A204.1 (cell line): Measurements from ENCODE around the gene PNPLA6.

Experiments used
- FAIRE-seq: peaks from 2 replicates; lab custom pipeline; 2012; peaks lifted over from hg19 to GRCh38; lab: Jason Lieb, UNC

Gene PNPLA6

DNA sequence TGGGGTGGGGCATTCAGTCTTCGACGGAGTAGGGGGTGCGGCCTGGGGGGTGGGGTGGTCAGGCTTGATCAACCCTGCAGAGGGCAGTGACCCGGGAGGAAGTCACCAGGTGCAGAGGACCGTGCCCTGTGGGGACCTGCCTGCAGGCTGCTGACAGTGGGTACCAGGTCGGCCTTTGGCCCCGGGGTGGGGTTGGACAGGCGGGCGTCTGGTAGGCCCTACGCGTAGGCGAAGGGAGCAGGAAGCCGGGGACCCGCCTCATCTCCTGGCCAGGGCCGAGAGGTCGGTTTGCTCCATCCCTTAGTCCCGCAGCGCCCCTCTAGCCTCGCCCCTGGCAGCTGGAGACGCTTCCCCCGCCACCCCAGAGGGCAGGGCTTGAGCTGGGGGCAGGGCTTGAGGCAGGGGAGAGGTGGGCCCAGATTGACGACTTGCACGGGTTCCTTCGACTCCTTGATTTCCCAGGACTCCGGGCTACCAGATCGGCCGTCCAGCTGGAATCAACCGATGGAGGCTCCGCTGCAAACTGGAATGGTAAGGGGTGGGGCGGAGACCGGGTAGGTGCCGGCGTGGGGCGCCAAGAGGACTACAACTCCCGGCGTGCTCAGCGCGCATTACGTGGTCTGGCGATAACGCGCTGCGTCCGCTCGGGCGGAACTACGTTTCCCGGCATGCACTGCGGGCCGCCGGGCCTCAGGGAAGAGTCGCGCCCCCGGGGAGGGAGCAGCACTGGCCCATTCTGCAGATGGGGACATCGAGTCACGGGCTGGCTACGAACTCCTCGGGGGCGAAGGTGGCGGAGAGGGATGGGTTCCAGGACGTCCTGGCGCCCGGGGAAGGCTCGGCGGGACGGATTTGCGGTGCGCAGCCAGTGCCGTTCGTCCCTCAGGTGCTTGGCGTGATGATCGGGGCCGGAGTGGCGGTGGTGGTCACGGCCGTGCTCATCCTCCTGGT lies at the start of gene PNPLA6:
Gene PNPLA6 (plus strand): TSS at position 671 of the 951 bp plus-strand sequence. CDS start 72 bp downstream, at position 743.
- peak; percentile 95 for FAIRE-seq

DNA sequence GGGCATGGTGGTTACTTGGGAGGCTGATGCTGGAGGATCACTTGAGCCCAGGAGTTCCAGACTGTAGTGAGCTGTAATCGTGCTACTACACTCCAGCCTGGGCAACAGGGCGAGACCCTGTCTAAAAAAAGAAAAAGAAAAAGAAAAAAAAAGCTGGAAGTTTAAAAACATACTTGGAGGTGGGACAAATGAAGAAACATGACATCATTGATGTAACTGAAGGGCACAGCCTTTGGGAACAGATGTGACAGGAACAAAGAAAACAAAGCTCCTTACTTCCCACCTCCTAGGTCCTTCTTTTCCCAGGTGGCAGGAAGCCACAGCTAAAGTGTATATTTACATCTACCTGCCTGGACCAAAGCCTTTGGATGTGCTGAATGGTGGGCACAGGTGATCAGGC lies 48.6 kb upstream of the PNPLA6 start:
- no peak for FAIRE-seq

DNA sequence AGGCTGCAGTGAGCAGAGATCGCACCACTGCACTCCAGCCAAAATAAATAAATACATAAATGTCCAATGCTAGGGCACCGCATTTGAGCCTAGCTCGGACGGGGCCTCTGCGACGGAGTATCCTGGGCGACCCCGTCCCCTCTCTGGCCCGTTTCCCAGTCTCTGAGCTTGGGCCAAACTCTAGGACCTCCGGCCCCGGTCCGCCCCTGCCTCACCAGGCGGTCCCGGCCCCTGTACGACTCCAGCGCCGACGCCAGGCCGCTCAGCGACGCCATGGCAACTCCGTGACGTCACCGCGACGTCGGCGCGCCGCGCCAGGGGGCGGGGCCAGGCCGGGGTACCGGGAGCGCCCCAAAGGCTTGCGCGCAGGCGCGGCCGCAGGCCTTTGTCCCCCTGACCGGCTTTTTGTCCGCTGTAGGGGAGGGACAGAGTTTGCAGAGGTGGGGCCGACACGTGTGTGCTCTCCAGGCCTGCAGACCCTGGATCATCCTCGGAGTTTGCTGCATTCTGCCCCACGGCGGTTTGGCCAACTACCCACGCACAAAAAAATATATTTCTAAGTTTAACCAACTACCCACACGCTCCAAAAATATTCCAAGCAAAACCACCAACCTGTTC lies 46.7 kb upstream of the PNPLA6 start, which contains the start of gene PEX11G:
Gene PEX11G (minus strand): TSS at position 300 of the 618 bp plus-strand sequence. CDS start 25 bp downstream, at position 275.
- FAIRE-seq, result no peak

DNA sequence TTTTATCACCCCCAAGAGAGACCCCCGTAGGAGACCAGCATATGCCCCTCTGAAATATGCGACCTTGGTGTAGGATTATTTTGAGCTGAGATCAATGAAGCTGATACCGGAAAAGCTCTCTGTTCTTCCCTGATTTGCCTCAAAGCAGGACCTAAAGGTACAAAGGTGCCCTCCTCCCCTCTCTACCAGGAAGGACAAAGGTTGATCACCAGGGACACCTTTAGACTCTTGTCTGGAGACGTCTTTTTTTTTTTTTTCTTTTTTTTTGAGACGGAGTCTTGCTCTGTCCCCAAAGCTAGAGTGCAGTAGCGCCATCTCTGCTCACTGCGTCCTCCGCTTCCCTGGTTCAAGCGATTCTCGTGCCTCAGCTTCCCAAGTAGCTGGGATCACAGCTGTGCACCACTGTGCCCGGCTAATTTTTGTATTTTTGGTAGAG lies 45.9 kb upstream of the PNPLA6 start:
- no peak for FAIRE-seq

DNA sequence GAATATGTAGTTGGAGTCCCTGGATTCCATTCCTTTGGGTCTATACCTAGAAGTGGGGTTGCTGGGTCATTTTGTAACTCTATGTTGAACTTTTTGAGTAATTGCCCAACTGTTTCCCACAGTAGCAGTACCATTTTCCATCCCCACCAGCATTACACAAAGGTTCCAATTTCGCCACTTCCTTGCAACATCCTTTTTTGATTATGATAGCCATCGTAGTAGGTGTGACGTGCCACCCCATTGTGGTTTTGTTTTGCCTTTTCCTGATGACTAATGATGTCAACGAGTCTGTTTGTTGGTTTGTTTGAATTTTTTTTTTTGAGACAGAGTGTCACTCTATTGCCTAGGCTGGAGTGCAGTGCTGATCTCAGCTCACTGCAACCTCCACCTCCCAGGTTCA lies 43.4 kb upstream of the PNPLA6 start:
- FAIRE-seq, result no peak

DNA sequence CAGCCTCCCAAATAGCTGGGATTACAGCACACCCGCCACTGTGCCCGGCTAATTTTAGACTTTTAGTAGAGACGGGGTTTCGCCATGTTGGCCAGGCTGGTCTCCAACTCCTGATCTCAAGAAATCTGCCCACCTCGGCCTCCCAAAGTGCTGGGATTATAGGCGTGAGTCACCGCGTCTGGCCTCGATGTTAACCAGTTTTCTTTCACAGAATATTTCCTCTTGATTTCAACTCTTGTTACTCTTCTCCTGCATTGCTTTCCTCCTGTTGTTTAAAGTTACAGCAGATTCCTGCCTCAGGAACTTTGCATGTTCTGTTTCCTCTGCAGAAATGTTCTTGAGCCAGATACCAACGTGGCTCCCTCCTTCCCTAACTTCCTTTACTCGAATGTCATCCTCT lies 43.0 kb upstream of the PNPLA6 start:
- FAIRE-seq, result no peak

DNA sequence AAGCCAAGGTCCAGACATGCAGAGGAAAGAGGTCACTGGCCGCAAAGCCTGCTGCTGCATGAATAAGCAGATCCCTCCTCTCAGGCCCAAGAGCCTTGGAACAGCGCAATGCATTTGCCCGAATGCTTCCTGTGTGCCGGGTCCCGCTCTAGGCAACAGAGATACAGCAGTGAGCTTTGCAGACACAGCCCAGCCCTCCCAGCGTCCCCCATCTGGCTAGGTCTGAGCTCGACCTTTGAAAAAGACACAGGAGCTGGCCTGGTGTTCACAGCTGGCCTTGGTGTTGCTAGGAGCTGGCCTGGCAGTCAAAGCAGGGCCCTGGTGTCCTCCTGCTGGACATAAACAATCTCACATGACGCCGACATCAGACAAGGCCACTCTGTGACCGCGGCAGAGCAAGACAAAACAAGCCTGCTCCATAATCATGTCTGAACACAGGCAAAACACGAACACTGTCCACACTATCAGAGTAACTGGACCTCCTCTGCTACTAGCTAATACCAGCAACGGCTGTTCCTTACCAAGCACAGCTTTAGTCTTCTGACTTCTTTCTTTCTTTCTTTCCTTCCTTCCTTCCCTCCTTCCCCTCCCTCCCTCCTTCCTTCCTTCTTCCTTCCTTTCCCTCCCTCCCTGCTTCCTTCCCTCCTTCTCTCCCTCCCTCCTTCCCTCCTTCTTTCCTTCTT lies 41.0 kb upstream of the PNPLA6 start:
- FAIRE-seq, result no peak

DNA sequence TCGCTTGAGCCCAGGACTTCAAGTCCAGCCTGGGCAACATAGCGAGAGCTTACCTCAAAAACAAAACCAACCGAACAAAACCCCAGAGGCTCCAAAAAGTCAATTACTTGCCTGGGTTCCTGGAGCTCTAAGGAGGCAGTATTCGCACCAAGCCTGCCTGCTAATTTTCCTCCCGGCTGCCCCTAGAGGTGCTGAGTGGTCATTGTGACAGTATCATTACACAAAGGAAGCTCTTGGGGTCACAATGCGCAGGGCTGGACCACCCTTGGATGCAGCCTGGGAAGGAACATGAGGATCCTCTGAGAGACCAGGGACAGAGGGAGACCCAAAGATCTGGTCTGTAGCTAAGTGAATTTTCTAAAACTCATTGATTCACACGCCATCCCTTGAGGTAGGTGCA lies 38.2 kb upstream of the PNPLA6 start:
- FAIRE-seq, result no peak

DNA sequence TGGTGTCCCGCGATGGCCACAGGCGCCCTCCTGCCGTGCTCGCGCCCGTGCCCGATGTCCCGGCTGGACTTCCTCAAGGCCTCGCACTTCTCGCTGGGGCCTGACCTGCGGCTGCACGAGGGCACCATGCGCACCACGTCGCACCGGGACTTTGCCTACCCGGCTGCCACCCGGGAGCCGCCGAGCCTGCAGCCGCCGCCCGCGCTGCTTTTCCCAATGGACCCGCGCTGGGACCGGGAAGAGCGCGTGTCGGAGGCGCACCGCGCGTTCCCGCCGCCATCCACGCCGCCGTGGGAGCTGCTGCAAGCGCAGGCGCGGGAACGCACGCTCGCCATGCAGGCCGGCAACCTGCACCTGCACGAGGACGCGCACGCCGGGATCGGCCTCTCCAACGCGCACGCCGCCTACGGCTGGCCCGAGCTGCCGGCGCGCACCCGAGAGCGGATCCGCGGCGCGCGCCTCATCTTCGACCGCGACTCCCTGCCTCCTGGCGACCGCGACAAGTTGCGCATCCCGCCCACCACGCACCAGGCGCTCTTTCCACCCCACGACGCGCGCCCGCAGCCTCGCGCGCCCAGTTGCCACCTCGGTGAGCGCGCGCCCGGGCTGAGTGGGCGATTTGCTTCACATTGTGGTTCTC lies 34.6 kb upstream of the PNPLA6 start:
- FAIRE-seq, result no peak

DNA sequence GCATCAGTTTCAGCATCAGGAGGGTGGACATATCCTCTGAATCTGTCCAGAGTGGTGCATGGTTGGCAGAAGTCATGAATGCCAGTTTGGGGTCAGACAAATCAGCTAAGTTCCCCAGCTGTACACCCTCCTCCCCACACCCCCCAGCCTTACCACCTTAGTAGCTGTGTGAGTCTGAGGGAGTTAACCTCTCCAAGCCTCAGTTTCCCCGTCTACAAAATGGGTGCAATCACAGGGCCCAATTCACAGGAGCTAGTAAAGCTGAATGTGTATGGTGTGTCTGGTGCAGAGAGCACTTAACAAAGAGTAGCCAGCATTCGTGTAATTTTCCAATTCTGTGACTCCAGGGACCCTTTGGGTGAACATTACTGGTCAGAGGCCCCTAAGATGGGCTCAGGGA lies 33.0 kb upstream of the PNPLA6 start:
- FAIRE-seq, result no peak

DNA sequence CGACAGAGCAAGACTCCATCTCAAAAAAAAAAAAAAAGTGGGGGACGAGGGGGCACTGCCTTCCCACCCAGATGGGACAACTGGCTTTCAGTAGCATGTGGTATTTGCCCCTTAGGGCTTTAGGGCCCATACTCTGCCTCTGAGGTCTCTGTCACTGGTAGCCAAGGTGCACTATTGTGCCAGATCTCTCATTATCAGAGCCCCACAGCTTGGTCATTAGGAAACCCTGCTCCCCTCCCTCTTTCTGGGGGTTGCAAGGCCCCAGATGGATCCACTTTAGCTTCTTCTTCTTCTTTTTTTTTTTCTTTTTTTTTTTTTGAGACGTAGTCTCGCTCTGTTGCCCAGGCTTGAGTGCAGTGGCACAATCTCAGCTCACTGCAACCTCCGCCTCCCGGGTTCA lies 30.8 kb upstream of the PNPLA6 start:
- no peak for FAIRE-seq

DNA sequence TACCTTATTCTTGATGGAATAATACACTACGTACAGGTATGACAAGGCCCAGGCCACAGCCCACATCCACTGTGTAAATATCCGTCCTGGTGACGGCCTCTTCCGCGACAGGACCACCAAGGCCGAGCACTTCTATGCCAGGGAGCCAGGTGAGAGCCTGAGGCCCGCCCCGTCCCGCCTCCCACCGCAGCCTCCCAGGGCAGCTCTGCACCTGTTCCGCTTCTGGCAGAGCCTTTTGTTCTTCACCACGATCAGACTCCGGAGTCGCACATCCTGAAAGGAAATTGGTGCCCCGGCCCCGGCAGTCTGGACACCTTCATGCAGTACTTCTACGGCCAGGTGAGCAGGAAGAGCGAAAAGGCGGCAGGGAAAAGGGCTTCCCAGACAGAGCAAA lies 30.2 kb upstream of the PNPLA6 start:
- no peak for FAIRE-seq

DNA sequence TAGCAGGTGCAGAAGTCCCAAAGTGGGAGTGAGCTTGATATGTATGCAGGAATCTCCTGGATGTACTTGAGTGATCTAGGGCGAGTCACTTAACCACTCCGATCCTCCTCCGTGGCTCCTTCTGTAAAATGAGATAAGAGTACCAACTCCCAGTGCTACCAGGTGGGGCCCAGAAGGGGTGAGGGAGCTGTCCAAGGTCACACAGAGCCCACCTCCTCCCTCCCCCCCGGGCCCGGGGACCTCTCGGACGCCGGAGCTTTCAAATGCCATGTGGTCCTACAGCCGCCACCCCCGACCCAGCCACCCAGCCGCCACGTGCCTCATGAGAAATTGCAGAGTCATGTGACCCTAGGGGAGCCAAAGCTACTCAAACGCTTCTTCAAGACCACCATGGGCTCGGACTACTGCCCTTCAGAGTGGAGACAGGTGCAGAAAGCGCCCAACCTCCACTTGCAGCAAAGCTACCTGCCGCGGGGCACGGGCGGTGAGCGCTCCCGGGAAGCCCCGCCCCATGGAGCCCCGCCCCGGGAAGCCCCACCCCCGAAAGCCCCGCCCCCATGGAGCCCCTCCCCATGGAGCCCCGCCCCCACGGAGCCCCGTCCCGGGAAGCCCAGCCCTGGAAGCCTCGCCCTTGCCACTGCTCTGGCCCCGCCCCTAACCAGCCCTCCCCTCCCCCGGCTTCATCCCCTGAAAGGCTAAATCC lies 29.7 kb upstream of the PNPLA6 start:
- FAIRE-seq, result no peak

DNA sequence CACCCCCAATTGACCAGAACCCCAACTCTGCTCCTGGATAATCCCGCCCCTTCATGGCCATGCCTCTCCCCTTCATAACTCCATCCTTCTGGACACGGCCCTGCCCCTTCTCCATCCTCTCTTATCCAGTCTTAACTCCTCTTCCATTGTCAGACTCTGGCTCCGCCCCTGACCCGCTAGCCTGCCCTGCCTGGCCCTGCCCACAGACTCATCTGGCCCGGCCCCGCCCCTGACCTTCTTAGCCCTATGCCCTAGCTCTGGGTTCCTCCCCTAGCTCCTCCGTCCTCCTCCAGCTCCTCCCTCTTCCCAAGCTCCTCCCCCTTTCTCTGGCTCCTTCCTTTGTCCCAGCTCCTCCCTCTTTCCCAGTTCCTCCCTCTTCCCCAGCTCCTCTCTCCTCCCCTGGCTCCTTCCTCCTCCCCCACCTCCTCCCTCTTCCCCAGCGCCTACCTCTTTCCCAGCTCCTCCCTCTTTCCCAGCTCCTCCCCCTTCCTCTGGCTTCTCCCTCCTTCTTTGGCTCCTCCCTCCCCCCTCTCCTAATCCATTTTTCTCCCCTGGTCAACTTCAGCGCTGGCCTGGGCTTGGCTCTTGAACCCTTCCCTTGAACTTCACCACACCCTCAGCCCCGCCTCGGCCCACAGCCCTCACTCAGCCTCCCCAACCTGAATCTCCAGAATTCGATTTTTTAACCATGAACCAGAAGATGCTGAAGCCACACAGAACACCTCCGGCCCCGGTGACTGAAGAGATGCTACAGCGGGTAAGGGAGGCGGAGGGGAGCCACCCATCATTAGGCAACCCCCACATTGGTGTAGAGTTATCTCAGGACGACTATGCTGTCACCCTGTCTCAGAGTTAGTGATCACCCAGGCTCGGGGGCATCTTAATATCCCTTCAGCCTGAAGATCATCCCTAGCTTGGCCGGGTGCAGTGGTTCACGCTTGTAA lies 28.9 kb upstream of the PNPLA6 start:
- no peak for FAIRE-seq

DNA sequence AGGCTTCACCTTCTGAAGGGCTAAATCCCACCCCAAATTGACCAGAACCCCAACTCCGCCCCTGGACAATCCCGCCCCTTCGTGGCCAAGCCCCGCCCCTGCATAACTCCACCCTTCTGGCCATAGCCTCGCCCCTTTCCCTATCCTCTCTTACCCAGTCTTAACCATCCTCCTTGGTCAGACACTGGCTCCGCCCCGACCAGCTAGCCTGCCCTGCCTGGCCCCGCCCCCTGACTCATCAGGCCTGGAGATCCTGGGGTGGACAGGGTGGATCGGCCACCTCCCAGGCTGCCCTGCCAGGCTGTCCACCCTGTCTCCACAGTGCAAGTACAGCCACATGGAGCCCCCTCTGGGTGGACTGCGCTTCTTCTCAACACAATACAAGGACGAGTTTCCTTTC lies 27.6 kb upstream of the PNPLA6 start:
- FAIRE-seq, result no peak

DNA sequence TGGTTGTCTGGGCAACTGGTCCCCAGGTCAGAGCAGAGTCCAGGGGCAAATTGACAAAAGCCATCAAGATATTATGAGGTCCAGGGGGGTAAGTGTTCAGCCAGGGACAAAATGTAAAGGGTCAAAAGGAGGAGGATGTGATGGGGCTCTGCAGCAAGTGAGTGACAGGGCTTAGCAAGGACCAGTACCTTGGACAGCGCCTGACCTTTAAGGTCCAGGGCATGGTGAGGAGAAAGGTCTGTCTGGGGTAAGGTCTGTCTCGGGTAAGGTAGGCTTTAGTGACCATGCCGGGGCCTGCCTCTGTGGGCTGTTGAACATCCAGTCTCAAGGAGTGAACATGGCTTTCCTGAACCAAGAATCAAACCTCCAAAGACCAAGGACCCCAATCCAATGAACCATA lies 25.9 kb upstream of the PNPLA6 start:
- no peak for FAIRE-seq

DNA sequence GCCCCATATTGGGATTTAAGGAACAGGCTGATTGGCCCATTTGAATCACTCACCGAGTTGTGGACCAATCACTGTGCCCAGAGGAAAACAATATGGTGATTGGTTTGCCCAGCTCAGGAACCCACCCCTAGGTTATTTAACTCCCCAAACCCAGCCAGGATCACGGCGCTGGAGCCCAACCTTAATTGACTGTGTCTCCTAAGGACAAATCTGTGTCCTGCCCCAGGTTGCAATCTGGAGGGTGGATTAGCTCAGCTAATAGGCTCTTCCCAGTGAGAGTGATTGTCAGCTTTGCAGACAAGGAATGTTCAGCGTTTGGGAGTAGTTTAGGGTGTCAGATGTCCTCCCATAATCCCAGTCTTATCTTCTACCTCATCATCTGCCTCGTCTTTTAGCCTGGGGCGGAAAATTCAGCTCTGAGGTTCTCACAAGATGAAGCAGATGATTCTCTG lies 23.1 kb upstream of the PNPLA6 start:
- no peak for FAIRE-seq

DNA sequence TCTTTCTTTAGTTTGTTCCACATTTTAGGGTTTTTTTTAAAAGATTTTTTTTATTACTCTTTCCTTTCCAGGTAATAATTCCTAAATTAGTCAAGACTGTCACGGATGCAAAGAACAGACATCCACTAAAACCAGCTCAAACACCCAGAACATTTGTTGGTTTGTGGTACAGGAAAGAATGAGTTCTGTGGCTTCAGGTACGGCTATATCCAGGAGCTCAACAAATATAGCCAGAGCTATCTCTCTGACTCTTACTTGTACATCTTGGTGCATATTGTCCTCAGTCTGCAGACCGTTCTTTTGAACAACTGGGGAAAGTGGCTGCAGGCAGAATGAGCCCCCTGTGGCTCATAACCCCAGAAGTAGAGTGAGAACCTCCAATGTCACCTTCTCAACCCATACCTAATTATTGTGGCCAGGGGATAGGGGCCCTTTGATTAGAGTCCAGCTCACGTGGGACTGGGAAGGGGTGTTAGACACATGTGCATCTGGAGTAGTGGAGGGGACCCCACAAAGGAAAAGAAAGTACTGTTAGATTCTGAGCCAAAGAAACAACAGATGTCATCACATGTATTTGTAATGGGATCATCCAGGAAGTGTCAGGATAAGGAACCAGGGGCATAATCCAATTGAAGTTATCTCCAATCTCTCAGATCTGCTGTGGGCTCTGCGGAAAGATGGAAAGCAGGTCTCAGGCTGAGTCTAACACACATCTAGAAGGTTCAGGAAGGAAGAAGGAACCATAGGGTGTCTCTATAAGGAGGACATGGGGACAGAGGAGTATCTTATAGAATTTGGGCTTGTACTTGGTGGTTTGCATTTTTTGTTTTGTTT lies 21.5 kb upstream of the PNPLA6 start:
- no peak for FAIRE-seq

DNA sequence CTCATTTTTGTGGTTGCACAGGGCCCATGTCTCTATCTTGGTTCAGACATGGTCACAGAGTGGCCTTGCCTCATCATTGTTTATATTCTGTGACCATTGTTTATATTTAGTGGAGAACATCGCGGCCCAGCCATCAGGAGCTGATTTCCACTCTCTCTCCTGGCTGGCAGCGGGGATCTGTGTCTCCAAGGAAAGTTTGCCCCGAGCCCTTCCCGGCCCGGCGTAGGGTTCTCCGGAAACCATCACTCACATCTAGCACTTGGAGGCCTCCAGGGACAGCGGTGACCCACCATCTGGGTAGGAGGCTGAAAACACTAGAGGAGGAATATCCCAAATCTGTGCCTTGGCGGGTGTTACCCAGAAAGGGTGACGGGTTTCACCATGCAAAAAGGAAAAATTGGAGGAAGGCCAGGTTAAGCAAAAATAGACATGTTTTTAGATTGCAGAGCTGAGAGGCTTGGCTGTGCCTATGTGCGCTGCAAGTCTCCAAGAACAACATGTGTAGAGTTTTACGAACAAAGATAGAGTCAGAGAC lies 20.3 kb upstream of the PNPLA6 start:
- no peak for FAIRE-seq
